SK-N-MC (cell line): ENCODE measurements around the gene FGA.

Experiments used
- DNase-seq: peaks from one replicate; pipeline ENCODE4 v3.0.0-alpha.2; 2011; ENCODE audit warnings: low read depth, low spot score
- H3K27ac ChIP-seq: fragments of 200-600 bp; sonication (generic); 2 replicates; pipeline ENCODE4 v1.5.1; 2016; ENCODE audit warnings: mixed run types
- H3K36me3 ChIP-seq: fragments of 200-600 bp; sonication (generic); 2 replicates; pipeline ENCODE4 v1.6.1; 2017; ENCODE audit warnings: antibody characterized with exemption, low read length, mixed read lengths; ENCODE audit not compliant: insufficient read depth
- H3K4me3 ChIP-seq: fragments of 200-600 bp; sonication (generic); 2 replicates; pipeline ENCODE4 v1.5.1; 2016
- H3K9ac ChIP-seq: fragments of 200-600 bp; sonication (generic); 2 replicates; pipeline ENCODE4 v1.8.0; 2017; ENCODE audit warnings: mixed run types, mixed read lengths; ENCODE audit not compliant: insufficient read length
- H3K9me3 ChIP-seq: fragments of 200-600 bp; sonication (generic); 2 replicates; pipeline ENCODE4 v1.6.1; 2017; ENCODE audit warnings: low read depth, mild to moderate bottlenecking, antibody characterized with exemption, low read length, moderate library complexity, mixed read lengths
- EZH2 ChIP-seq: fragments of 200-600 bp; sonication (generic); IDR thresholded peaks from one replicate; pipeline ENCODE4 v1.6.1; 2017; ENCODE audit warnings: antibody characterized with exemption
- FOXP2 ChIP-seq: optimal IDR thresholded peaks from 2 replicates; pipeline ENCODE3; 2011; ENCODE audit warnings: mild to moderate bottlenecking, moderate library complexity; ENCODE audit not compliant: insufficient read depth; ENCODE audit errors: extremely low read length, control extremely low read depth
- POLR2AphosphoS5 ChIP-seq: IDR thresholded peaks from 2 replicates; pipeline ENCODE4 v1.6.1; 2012; ENCODE audit warnings: mild to moderate bottlenecking, low read depth, low read length, borderline replicate concordance

Gene FGA

DNA sequence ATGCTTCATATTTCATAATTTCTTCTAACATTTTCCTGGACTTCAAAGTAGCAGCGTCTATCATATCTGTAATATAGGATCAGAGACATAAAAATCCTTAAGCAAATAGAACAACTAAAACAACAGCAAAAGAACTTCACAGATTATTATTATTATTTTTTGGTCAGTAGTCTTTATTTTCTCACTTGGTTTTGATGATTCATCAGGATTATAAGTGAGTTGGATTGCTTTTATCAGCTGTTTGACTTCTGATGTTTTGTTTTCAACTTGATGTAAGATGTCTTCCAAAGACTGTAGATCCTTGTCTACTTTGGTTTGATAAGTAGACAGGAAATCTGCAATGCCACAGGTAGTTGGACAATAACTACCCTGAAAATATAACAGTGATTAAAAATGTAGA is 21.3 kb upstream of the FGA start:
- Histone ChIP-seq H3K27ac (no peak overlapping the region), H3K36me3 (no peaks in the 10 kb centered on the region), H3K9ac (no peak overlapping the region), H3K4me3 (no peak overlapping the region), H3K9me3 (no peaks in the 10 kb centered on the region)
- TF ChIP-seq FOXP2, result no peak
- TF ChIP-seq EZH2, result no peak
- TF ChIP-seq POLR2AphosphoS5, result no peak
- DNase-seq, result no peak

DNA sequence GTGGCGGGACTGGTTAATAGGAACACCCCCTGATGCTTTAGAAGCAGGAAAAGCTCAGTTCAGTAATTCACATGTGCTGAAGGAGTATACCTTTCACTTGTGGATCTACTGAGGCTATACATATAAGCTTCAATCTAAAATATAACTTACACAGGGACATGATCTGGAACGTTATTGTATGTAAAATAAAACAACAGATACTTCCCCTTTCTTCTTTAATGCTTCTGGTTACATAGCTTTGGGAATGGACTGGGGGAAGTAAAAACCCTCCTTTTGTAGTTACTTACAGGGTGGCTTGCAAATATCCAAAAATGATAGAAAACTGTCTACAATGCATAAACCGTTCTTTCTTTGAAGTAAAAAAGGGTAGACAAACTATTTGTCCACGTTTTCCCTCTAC is 20.0 kb upstream of the FGA start:
- TF ChIP-seq POLR2AphosphoS5, result no peak
- no peak for TF ChIP-seq FOXP2
- no peak for TF ChIP-seq EZH2
- H3K4me3 ChIP-seq, result no peak overlapping the region
- no peaks in the 10 kb centered on the region for H3K36me3 ChIP-seq
- H3K27ac ChIP-seq, result no peak overlapping the region
- H3K9ac ChIP-seq, result no peak overlapping the region
- H3K9me3 ChIP-seq, result no peaks in the 10 kb centered on the region
- no peak for DNase-seq

DNA sequence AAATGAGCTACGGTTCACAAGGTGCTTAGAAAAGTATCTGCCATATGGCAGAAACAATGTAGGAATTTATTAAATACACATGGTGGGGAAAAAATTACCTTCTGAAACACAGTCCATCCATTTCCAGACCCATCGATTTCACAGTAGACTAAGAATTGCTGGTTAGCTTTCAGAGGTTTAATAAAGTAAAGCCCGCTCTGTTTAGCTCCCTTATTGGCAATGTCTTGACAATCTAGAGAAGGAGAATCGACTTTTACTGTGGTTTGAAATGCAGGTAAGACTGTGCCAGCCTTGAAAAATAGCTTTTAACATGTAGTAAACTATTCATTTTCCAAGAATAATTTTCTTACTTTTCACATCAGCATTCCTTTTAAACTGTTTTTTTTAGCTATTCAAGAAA is 19.0 kb upstream of the FGA start:
- DNase-seq, result no peak
- Histone ChIP-seq H3K27ac (no peak overlapping the region), H3K4me3 (no peak overlapping the region), H3K36me3 (no peaks in the 10 kb centered on the region), H3K9me3 (no peaks in the 10 kb centered on the region), H3K9ac (no peak overlapping the region)
- no peak for TF ChIP-seq POLR2AphosphoS5
- TF ChIP-seq EZH2, result no peak
- TF ChIP-seq FOXP2, result no peak

DNA sequence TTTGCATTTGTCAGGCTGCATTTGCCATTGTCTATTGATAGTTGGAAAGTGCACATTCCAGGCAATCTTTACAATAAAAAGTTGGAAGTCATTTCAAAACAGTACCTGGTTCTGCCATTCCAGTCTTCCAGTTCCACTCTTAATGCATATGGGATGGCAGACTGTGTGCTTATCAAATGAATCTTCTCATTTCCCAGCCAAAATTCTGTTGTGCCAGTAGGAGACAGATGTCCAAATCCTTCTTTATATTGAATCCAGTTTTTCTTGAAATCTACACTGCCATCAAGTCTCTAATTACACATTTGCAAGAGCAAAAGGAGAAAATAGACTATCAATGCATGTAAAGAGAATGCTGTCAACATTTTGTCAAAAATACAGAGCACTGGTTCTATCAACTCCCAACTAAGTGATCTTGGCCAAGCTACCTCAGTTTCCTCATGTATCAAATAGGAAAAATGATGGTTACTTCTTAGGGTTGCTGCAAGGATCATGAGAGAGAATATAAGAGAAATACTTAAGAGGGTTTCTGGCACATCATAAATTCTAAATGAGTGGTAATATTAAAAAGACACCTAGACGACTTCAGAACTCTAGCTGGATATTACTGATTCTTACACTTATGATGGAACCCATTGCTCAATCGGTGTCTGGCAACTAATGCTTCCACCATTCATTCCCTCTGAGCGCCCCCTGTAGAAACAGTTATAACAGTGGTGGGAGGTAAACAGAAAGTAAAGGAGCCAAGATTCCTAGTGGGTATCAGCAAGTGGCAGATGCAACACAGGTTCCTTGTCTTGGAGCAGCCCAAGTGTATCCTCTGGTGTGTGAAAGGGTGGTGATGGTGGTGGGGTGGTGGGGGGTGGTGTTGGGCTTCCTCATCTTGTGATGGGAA is 18.1 kb upstream of the FGA start:
- no peak overlapping the region for H3K27ac ChIP-seq
- no peak for DNase-seq
- no peak overlapping the region for H3K4me3 ChIP-seq
- H3K9me3 ChIP-seq, result no peaks in the 10 kb centered on the region
- H3K36me3 ChIP-seq, result no peaks in the 10 kb centered on the region
- TF ChIP-seq POLR2AphosphoS5, result no peak
- no peak for TF ChIP-seq EZH2
- no peak for TF ChIP-seq FOXP2
- H3K9ac ChIP-seq, result no peak overlapping the region

DNA sequence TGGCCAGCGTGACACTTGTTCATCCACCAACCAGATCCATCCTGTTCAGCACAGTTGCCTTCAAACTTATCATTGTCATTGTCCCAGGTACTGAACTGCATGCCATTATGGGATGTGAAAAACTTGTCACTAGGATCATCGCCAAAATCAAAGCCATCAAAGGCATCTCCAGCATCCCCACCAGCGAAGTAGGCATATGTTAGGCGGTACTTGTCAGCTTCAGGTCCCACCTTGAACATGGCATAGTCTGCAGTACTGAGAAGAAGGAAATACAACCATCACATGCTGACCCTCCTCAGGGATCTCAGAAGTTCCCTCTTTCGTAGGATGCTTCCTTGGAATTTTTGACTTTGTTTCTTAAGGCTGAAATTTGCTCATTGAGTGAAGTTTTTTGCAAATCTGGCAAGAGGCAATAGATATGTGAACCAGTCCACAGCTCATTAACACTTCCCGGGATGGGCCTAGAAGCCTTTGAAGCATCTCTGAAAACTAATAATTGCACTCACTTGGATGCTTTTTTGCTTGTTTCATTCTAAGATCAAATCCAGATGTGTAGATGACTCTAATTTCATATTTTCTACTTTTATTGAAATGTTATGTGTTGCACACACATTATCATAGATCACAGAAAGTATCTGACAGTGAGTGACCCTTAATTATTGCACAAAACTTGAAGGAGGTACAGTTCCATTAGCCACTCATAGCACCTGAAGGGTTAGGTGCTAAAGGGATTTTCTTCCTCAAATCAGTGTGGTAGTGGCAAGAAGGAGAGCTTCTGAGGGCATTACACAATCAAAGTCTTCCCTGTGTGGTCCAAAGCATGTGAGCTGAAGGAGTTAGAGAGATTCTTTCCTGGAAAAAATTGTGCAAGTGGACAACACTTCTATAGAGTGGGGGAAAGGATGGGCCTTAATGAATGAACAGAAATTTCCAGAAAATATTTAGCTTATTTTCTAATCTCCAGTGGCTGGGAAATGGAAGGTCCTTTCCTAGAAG is 16.5 kb upstream of the FGA start:
- H3K27ac ChIP-seq, result no peak overlapping the region
- no peaks in the 10 kb centered on the region for H3K9me3 ChIP-seq
- no peak overlapping the region for H3K4me3 ChIP-seq
- TF ChIP-seq POLR2AphosphoS5 (no peak), FOXP2 (no peak), EZH2 (no peak)
- H3K36me3 ChIP-seq, result no peaks in the 10 kb centered on the region
- no peak overlapping the region for H3K9ac ChIP-seq
- DNase-seq, result no peak

DNA sequence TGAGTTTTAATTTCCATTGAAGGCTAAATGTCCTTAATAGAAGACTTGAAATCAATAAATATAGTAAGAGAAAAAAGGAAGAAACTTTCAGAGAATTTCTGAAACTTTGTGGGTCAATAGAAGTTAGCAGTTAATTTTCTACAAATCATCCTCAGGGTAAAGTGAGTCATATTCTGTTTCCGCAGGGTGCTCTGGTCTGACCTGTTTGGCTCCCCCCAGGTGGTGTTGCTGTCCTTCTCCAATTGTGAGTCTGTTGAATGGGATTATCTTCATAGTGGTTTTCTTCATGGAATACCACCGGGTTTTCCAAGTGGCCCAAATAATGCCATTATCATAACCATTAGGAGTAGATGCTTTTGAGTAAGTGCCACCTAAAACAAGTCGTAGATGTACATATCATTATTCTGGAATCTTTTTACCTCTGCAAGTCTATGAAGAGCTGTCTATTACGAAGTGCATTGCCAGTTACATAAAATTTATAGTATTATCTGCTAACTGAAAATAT is 14.2 kb upstream of the FGA start:
- no peak overlapping the region for H3K4me3 ChIP-seq
- H3K9me3 ChIP-seq, result no peaks in the 10 kb centered on the region
- no peaks in the 10 kb centered on the region for H3K36me3 ChIP-seq
- H3K27ac ChIP-seq, result no peak overlapping the region
- TF ChIP-seq EZH2 (no peak), FOXP2 (no peak), POLR2AphosphoS5 (no peak)
- no peak for DNase-seq
- H3K9ac ChIP-seq, result no peak overlapping the region

DNA sequence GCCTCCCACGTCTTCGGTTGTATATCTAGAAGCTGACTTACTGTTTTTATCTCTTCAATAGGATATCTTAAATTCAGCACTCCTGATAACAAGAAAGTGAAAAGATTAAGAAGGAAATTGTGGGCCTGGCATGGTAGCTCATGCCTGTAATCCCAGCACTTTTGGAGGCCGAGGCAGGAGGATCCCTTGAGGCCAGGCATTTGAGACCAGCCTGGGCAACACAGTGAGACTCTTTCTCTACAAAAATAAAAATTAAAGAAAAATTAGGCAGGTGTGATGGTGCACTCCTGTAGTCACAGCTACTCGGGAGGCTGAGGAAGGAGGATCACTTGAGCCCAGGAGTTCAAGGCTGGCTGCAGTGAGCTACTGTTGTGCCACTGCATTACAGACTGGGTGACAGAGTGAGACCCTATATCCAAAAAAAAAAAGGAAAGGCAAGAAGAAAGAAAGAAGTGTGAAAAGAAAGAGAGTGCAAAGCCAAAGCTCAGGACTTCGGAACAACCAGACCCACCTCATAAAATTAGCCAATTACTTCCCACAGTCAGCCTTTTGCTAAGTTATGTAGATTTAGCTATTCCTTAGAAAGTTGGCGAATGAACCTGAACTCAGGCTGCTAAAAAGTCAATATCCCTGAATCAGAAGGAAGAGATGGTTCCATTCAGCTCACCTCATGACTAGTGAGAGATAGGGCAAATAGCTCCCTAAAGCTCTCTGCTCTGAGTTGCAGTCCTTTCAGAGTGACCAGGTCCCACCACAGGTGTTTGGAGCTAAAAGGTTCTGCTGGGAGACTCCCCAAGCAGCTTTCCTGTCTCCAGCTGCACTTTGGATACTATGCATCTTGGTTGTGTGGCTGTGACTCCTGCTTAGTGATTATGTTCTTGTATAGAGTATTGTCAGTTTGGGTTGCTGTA is 12.7 kb upstream of the FGA start:
- Histone ChIP-seq H3K27ac (no peak overlapping the region), H3K36me3 (no peaks in the 10 kb centered on the region), H3K9ac (no peak overlapping the region), H3K9me3 (no peaks in the 10 kb centered on the region), H3K4me3 (no peak overlapping the region)
- no peak for TF ChIP-seq FOXP2
- no peak for TF ChIP-seq POLR2AphosphoS5
- TF ChIP-seq EZH2, result no peak
- no peak for DNase-seq
